ENCODE data around the gene NF2.
"Not testable (repeated sequence)": the region's sequence is repeated elsewhere in the genome, so short reads cannot be mapped to it uniquely, and the experiment has no call there.

Gene NF2

DNA sequence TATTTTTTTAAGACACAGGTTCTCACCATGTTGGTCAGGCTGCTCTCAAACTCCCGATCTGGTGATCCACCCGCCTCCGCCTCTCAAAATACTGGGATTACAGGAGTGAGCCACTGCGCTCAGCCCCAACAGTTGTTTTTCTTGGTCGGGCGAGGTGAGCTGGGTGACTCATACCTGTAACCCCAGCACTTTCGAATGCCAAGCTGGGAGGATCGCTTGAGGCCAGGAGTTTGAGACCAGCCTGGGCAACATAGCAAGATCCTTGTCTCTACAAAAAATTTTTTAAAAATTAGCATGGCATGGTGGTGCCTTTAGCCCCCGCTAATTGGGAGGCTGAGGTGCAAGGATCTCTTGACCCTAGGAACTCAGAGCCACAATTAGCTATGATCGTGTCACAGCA, 7.0 kb upstream of the NF2 start:
- DNase-seq (ENCODE audit: low spot score) = no peak

- DNase-seq (ENCODE audit: low spot score) = not testable (repeated sequence)
These were observed 5.4 kb upstream of the NF2 start for GRCh38 chr22:29597871-29598683.

DNA sequence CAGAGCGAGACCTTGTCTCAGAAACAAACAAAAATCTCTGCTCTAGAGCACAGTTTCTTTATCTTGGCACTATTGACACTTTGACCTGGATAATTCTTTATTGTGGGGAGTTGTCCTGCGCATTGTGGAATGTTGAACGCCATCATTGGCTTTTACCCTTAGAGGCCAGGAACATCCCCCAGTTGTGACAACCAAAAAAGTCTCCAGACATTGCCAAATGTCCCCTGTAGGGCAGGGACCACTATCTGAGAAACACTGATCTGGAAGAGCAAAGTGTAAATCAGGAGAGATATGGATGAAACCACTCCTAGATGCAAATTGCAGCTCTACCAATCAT, 4.8 kb upstream of the NF2 start:
- DNase-seq (ENCODE audit: low spot score) = no peak

DNA sequence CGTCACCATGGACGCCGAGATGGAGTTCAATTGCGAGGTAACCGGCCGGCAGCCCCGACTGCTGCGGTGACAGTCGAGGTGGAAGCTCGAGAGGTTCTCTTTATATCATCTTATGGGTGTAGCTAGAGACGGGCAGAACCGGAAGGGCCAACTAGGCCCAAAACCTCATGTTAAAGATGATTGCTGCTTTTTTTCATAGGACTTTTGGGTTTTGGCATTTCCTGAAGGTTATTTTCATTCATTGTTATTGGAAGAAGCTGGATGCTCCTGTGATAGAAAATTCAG, 585 bp downstream of the NF2 start:
- no peak for DNase-seq (ENCODE audit: low spot score)

GRCh38 chr22:29605527-29605850, 2.1 kb downstream of the NF2 start:
- no peak for DNase-seq (ENCODE audit: low spot score)

GRCh38 chr22:29606320-29606719, 2.9 kb downstream of the NF2 start:
- no peak for DNase-seq (ENCODE audit: low spot score)

DNA sequence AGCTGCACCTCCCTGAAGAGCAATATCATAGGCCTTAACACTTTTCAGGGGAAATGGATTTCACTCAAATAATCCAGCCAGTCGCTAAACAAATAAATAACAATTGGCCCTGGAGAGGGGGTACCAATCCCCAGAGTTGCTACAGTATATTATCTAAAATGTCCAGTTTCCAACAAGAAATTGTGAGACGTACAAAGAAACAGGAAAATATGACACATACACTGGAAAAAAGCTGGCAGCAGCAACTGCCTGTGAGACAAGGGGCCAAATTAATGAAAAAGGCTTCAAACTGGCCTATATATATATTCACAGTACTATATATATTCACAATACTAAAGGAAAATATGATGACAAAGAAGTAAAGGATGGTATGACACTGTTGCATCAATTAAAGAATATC, 4.0 kb downstream of the NF2 start:
- no peak for DNase-seq (ENCODE audit: low spot score)

GRCh38 chr22:29609139-29609538, 5.7 kb downstream of the NF2 start:
- DNase-seq (ENCODE audit: low spot score) = no peak

DNA sequence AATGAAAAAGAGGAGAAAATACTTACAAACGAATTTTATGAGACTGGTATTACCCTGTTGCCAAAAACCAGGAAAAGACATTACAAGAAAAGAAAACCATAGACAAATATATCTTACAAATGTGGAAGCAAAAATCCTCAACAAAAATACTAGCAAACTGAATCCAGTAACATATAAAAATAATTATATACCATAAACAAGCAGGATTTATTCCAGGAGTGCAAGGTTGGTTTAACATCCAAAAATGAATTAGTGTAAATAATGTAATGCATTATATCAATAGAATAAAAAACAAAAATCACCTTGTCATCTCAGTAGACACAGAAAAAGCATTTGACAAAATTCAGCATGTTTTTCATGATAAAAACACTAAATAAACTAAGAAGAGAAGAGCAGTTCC, 7.3 kb downstream of the NF2 start:
- DNase-seq (ENCODE audit: low spot score) = no peak

GRCh38 chr22:29615705-29616327, 12.4 kb downstream of the NF2 start:
- no peak for DNase-seq (ENCODE audit: low spot score)

DNA sequence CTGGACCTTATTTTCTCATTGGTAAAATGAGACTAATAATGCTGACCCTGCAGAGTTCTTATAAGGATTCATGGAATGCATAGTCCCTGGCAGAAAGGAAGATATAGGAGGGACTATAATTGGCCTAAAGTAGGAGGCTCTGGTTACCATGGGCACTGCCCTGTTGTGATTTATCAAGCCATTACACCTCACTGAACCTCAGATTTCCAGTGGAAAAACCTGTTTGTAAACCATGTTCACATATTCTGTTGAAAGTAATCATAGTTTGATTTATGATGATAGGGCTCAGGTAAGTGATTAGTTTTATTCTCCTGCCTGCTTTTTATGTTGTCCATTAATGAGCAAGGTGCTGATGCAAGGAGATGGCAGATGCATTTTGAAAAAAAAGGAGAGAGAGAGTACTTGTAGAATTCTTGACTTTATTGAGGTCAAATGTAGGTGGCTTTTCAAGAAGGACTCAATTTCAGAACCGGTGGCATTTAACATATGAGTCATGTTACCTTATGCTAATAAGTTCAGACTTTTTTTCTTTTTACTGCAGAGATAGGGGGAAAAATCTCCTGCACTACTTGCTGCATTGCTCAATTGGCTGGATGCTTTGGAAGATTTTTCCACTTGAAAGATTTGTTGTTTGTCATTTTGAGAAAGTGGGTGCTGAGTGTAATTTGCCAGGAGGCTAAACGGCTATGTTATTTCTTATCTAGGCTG, 14.6 kb downstream of the NF2 start:
- DNase-seq (ENCODE audit: low spot score) = peak; percentile 77

DNA sequence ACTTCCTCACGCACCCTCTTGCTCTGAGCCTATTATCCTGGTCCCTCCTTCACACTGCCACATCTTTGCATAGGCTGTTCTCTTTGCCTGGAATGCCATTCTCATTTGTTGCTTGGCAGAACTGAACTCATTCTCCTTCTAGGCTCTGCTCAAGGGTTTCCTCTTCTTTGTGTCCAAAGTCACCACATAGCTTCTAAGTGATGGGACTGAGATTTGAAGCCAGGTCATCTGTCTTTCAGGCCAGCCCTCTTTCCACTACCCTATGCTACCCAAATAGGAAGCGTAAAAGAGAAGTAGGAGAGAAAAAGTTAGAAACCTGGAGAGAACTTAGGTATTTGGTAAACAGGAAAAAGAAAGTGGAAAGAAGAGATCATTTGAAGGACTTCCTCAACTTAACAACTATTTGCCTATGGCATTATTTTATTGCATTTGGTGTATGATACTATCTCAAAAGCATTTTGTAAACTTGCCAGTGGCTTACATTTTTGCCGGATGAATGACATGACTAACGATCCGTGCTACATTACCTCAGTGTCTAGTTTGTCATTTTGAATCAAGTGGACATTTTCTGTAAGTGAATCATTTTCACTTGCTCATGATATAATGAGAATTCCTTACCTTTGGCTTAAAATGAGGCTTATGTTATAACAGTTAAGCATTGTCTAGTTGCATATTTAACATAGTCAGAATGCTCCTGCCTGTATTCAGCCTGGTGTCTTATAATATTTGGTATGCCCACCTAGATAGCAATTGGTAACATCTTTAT, 18.5 kb downstream of the NF2 start:
- DNase-seq (ENCODE audit: low spot score) = no peak

- no peak for DNase-seq (ENCODE audit: low spot score)
These were observed 19.6 kb downstream of the NF2 start for GRCh38 chr22:29623059-29623458.

DNA sequence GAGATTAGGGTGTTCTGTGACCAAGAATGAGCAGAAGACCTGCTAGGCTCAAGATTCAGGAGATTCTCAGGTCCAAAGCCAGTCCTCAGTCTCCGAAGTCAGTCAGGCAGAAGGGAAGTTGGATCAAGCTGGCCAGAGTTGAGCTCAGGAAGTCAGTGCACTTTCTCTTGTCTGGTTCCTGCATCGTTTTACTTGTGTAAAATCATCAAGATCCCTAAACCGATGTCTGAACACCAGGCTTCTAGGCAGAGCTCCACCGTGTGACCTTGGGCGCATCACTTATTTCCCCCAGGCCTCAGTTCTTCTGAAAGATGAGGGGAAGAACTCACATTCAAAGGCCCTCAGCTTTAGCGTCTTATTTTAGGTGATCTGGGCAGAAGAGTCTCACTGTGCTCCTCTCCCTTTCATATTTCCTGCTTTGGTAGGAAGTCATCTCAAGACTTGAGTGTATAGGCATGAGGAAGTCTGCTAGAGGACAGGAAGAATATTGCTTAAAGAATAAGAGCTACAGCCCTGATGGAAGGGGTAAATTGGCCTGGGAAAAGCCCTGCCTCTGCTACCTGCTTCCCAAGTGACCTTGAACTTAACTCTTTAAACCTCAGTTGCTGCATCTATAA, 20.2 kb downstream of the NF2 start:
- no peak for DNase-seq (ENCODE audit: low spot score)

GRCh38 chr22:29625090-29625825, 21.8 kb downstream of the NF2 start:
- peak; percentile 52 for DNase-seq (ENCODE audit: low spot score)

- DNase-seq (ENCODE audit: low spot score) = no peak
These were observed 23.2 kb downstream of the NF2 start for GRCh38 chr22:29626497-29627195.

DNA sequence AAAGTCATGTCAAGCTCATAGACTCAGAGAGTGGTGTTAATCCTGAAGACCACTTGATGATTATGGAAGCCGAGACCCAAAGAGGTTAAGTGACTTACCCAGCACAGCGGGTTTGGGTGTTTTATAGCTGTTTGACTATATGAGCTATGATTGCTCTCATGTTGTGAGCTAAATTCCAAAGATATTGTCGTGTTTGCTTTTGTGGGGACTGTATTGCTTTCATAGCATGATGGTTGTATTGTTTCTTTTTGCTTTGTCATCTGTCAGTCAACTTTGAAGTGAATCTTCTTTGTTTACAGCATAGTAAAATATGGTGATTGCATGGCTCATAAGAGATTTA, 23.7 kb downstream of the NF2 start:
- no peak for DNase-seq (ENCODE audit: low spot score)

DNA sequence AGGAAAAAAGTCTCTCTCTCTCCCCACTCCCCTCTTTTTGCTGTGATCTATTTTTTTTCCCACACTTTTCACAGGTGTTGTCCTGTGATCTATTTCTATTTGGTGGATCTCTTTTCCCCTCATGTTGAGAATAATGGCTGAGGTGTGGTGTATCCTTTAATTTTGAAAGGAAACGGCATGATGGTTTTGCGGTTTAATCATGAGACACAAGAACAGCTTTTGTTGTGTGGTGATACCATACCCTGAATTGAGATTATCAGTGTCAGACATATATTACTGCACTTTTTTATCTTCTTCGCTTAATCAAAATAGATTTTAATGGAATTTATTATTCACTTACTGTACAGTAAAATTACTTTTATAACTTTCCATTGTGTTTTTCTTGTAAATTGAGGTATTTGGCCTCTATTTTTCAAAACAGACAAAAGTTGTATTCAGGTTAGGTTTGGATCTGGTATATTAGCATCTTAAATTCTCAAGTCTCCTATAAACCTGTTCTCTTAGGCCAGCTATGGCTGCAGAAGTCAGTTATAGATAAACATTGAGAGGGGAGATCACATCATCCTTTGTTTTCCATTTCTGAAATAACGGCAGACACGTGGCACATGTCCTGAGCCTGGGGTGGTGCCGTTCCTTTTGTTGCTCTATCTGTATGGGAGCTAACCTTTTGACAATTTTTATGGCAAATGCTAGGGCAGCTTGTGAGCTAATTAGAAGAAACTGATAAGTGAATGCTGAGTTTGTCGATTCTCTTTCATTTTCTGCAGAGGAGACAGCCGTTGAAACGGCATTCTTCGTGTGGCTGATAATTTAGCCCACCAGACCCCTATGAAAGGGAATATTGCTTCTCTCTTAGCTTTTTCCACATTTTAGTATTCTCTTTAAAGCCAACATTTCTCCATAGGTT, 25.8 kb downstream of the NF2 start:
- DNase-seq (ENCODE audit: low spot score) = no peak

- DNase-seq (ENCODE audit: low spot score) = no peak
These were observed 26.6 kb downstream of the NF2 start for GRCh38 chr22:29629903-29630516.

GRCh38 chr22:29630987-29631386, 27.6 kb downstream of the NF2 start:
- no peak for DNase-seq (ENCODE audit: low spot score)

All from putamen (tissue), 1 donor.